ENCODE data around the gene USF1. TPM values are rescaled to one million over a fixed set of nuclear protein-coding genes. Genes with fewer than 3 reads are reported as not detected.
A peak's percentile ranks its signal among the peaks of the same experiment; 100 is the strongest.

Gene USF1
- 65.6 and 66.4 TPM in 2 replicates for total RNA-seq (2014; rRNA removed; shearing (Covaris generic))

- peak; percentile 92 to 96 for DNase-seq
- Histone ChIP-seq H3K27ac (peak within 1 kb of the TSS; percentile 83), H3K4me3 (peak within 1 kb of the TSS; percentile 66), H3K36me3 (peaks cover 18% of the 10 kb centered on the region), H3K27me3 (no peaks in the 10 kb centered on the region), H3K9me3 (replicated peaks) (peaks cover 13% of the 10 kb centered on the region), H3K4me1 (peaks cover 5% of the 10 kb centered on the region; the same call in 1 of the 2 replicates)
These were observed at the start of gene USF1 for GRCh38 chr1:161045736-161046604. Gene USF1 (minus strand): TSS chr1:161045977. CDS start chr1:161043275, 2,702 bp downstream.

- Histone ChIP-seq H3K27me3 (no peaks in the 10 kb centered on the region), H3K27ac (no peak overlapping the region), H3K4me3 (no peak overlapping the region), H3K9me3 (replicated peaks) (no peaks in the 10 kb centered on the region), H3K4me1 (no peaks in the 10 kb centered on the region), H3K36me3 (peaks cover 11% of the 10 kb centered on the region)
- no peak for DNase-seq
These were observed 49.5 kb upstream of the USF1 start for GRCh38 chr1:161095230-161095629.

- Histone ChIP-seq H3K27ac (no peak overlapping the region), H3K4me3 (no peak overlapping the region), H3K36me3 (peaks cover 4% of the 10 kb centered on the region; the same call in 1 of the 2 replicates), H3K9me3 (replicated peaks) (no peaks in the 10 kb centered on the region), H3K4me1 (no peaks in the 10 kb centered on the region), H3K27me3 (no peaks in the 10 kb centered on the region)
- no peak for DNase-seq
These were observed 48.7 kb upstream of the USF1 start for GRCh38 chr1:161094481-161094880.

- no peak for DNase-seq
These were observed 46.8 kb upstream of the USF1 start for GRCh38 chr1:161092621-161093028.

GRCh38 chr1:161091796-161092507 lies 46.2 kb upstream of the USF1 start:
- DNase-seq = no peak
- no peak overlapping the region for H3K4me3 ChIP-seq
- no peaks in the 10 kb centered on the region for H3K4me1 ChIP-seq
- no peak overlapping the region for H3K27ac ChIP-seq
- H3K36me3 ChIP-seq = no peaks in the 10 kb centered on the region
- no peaks in the 10 kb centered on the region for H3K27me3 ChIP-seq
- no peaks in the 10 kb centered on the region for H3K9me3 ChIP-seq (replicated peaks)

More at GRCh38 chr1:161092621-161093028, 46.8 kb upstream of the USF1 start:
- H3K9me3 ChIP-seq (replicated peaks) = no peaks in the 10 kb centered on the region
- H3K4me1 ChIP-seq = no peaks in the 10 kb centered on the region
- no peaks in the 10 kb centered on the region for H3K27me3 ChIP-seq
- no peak overlapping the region for H3K4me3 ChIP-seq
- H3K36me3 ChIP-seq = no peaks in the 10 kb centered on the region
- no peak overlapping the region for H3K27ac ChIP-seq

- Histone ChIP-seq H3K27me3 (no peaks in the 10 kb centered on the region), H3K4me1 (peaks cover 3% of the 10 kb centered on the region; the same call in 1 of the 2 replicates), H3K27ac (no peak overlapping the region), H3K36me3 (no peaks in the 10 kb centered on the region), H3K4me3 (no peak overlapping the region), H3K9me3 (replicated peaks) (no peaks in the 10 kb centered on the region)
- no peak for DNase-seq
These were observed 45.3 kb upstream of the USF1 start for GRCh38 chr1:161091093-161091492.

- no peaks in the 10 kb centered on the region for H3K36me3 ChIP-seq
- H3K27ac ChIP-seq = no peak overlapping the region
- H3K4me1 ChIP-seq = peaks cover 3% of the 10 kb centered on the region; the same call in 1 of the 2 replicates
- H3K4me3 ChIP-seq = no peak overlapping the region
- no peaks in the 10 kb centered on the region for H3K27me3 ChIP-seq
- DNase-seq = no peak
- H3K9me3 ChIP-seq (replicated peaks) = no peaks in the 10 kb centered on the region
These were observed 44.8 kb upstream of the USF1 start for GRCh38 chr1:161090617-161091016.

- no peak overlapping the region for H3K27ac ChIP-seq
- no peaks in the 10 kb centered on the region for H3K9me3 ChIP-seq (replicated peaks)
- DNase-seq = no peak
- no peaks in the 10 kb centered on the region for H3K36me3 ChIP-seq
- H3K27me3 ChIP-seq = no peaks in the 10 kb centered on the region
- H3K4me3 ChIP-seq = no peak overlapping the region
- peaks cover 9% of the 10 kb centered on the region for H3K4me1 ChIP-seq
These were observed 44.2 kb upstream of the USF1 start for GRCh38 chr1:161089938-161090337.

GRCh38 chr1:161089251-161089924 lies 43.6 kb upstream of the USF1 start, which contains the start of gene NECTIN4:
Gene NECTIN4 (minus strand): TSS chr1:161089558. CDS start chr1:161089296, 262 bp downstream.
- no peak within 1 kb of the TSS for H3K4me3 ChIP-seq
- no peaks in the 10 kb centered on the region for H3K36me3 ChIP-seq
- H3K27ac ChIP-seq = no peak within 1 kb of the TSS
- no peaks in the 10 kb centered on the region for H3K9me3 ChIP-seq (replicated peaks)
- no peak for DNase-seq
- H3K4me1 ChIP-seq = peaks cover 14% of the 10 kb centered on the region
- no peaks in the 10 kb centered on the region for H3K27me3 ChIP-seq

GRCh38 chr1:161088587-161089110 lies 42.9 kb upstream of the USF1 start:
- H3K4me1 ChIP-seq = peaks cover 22% of the 10 kb centered on the region
- H3K27ac ChIP-seq = no peak overlapping the region
- no peak overlapping the region for H3K4me3 ChIP-seq
- no peaks in the 10 kb centered on the region for H3K36me3 ChIP-seq
- no peaks in the 10 kb centered on the region for H3K9me3 ChIP-seq (replicated peaks)
- DNase-seq = no peak
- no peaks in the 10 kb centered on the region for H3K27me3 ChIP-seq

GRCh38 chr1:161086457-161086856 lies 40.7 kb upstream of the USF1 start:
- no peak overlapping the region for H3K4me3 ChIP-seq
- no peaks in the 10 kb centered on the region for H3K36me3 ChIP-seq
- DNase-seq = no peak
- H3K4me1 ChIP-seq = peaks cover 30% of the 10 kb centered on the region
- H3K27ac ChIP-seq = no peak overlapping the region
- H3K27me3 ChIP-seq = no peaks in the 10 kb centered on the region
- no peaks in the 10 kb centered on the region for H3K9me3 ChIP-seq (replicated peaks)

- H3K27ac ChIP-seq = peak overlapping the region; percentile 49; the same call in 1 of the 2 replicates
- H3K27me3 ChIP-seq = no peaks in the 10 kb centered on the region
- DNase-seq = peak; percentile 48 to 69
- peaks cover 30% of the 10 kb centered on the region for H3K4me1 ChIP-seq
- H3K9me3 ChIP-seq (replicated peaks) = no peaks in the 10 kb centered on the region
- H3K36me3 ChIP-seq = no peaks in the 10 kb centered on the region
- H3K4me3 ChIP-seq = no peak overlapping the region
These were observed 39.4 kb upstream of the USF1 start for GRCh38 chr1:161085165-161085564.

- no peaks in the 10 kb centered on the region for H3K9me3 ChIP-seq (replicated peaks)
- peaks cover 30% of the 10 kb centered on the region for H3K4me1 ChIP-seq
- peak overlapping the region; percentile 49; the same call in 1 of the 2 replicates for H3K27ac ChIP-seq
- H3K27me3 ChIP-seq = no peaks in the 10 kb centered on the region
- DNase-seq = peak in 1 of 2 experiments; percentile 26
- H3K36me3 ChIP-seq = no peaks in the 10 kb centered on the region
- no peak overlapping the region for H3K4me3 ChIP-seq
These were observed 38.8 kb upstream of the USF1 start for GRCh38 chr1:161084597-161084988.

All from SJCRH30 (cell line).